ENCODE results near the gene PPP4R3B. TPM values are rescaled to one million over a fixed set of nuclear protein-coding genes. Genes with fewer than 3 reads are reported as not detected.

Gene PPP4R3B
- total and polyA plus RNA-seq, 2 of the 8 experiments (the other 6 are each of a cell fraction or from before 2014, with no cell fraction given): 8.5 to 39.1 TPM

- H3K56ac ChIP-seq (replicated peaks; ENCODE audit: insufficient read length, low read depth, low read length): no peak overlapping the region
- H3K14ac ChIP-seq (ENCODE audit: insufficient read length): no peak overlapping the region
- H3K4ac ChIP-seq (replicated peaks; ENCODE audit: insufficient read length, low read depth, low read length): no peak overlapping the region
- H3K9me3 ChIP-seq (ENCODE audit: insufficient read depth in 2 of 2, low read depth in 1 of 2, low read length in 1 of 2): no peaks in the 10 kb centered on the region
- H2BK12ac ChIP-seq (ENCODE audit: low read depth, low read length): no peak overlapping the region
- H3K23ac ChIP-seq (ENCODE audit: insufficient read length): no peak overlapping the region
- no peak overlapping the region for H2AFZ ChIP-seq (ENCODE audit: low read length)
- no peaks in the 10 kb centered on the region for H4K20me1 ChIP-seq (replicated peaks in 1 of 2; ENCODE audit: control insufficient read depth in 1 of 2, insufficient read depth in 2 of 2, low read length in 2 of 2)
- peaks cover 4 to 40% (median 23%) of the 10 kb centered on the region in 4 experiments; a peak in 7 of 8 replicates for H3K36me3 ChIP-seq (ENCODE audit: control insufficient read depth in 2 of 4, insufficient read depth in 4 of 4, low read length in 3 of 4)
- H3K9ac ChIP-seq (replicated peaks in 1 of 4; ENCODE audit: extremely low read depth in 1 of 4, low read depth in 3 of 4, low read length in 3 of 4): no peak overlapping the region
- TF ChIP-seq MAFK (IDR thresholded peaks at IDR 0.05; ENCODE audit: low read depth, low read length) (no peak), KDM4A (IDR thresholded peaks at IDR 0.05; ENCODE audit: low read depth, low read length, severe bottlenecking) (no peak), POLR2AphosphoS5 (IDR thresholded peaks at IDR 0.05; ENCODE audit: low read depth, low read length) (no peak), RXRA (IDR thresholded peaks at IDR 0.05; ENCODE audit: insufficient read depth, low read depth, low read length) (no peak), TAF1 (IDR thresholded peaks at IDR 0.05; ENCODE audit: low read depth, low read length) (no peak), SP4 (IDR thresholded peaks at IDR 0.05; ENCODE audit: low read length) (no peak), TAF7 (optimal IDR thresholded peaks at IDR 0.05; ENCODE audit: borderline replicate concordance, low read depth, low read length) (no peak), JUND (IDR thresholded peaks at IDR 0.05; ENCODE audit: low read length) (no peak), TCF12 (IDR thresholded peaks at IDR 0.05; ENCODE audit: low read depth, low read length) (no peak), SRF (IDR thresholded peaks at IDR 0.05; ENCODE audit: low read depth, low read length) (no peak)
- no peak overlapping the region for H4K8ac ChIP-seq (ENCODE audit: extremely low read depth, insufficient read depth, low read length)
- FAIRE-seq (no peak), DNase-seq (ENCODE audit: low read depth in 1 of 2, low spot score in 2 of 2) (no peak)
- no peaks in the 10 kb centered on the region for H3K79me2 ChIP-seq (ENCODE audit: control insufficient read depth in 1 of 2, insufficient read depth in 2 of 2, low read length in 2 of 2)
- H2BK15ac ChIP-seq (ENCODE audit: low read length): no peak overlapping the region
- no peak overlapping the region for H2AK5ac ChIP-seq (ENCODE audit: low read depth, low read length)
- H3K4me1 ChIP-seq (replicated peaks in 1 of 4; ENCODE audit: control insufficient read depth in 3 of 4, insufficient read depth in 4 of 4, low read length in 3 of 4): no peaks in the 10 kb centered on the region
- H3K4me3 ChIP-seq (ENCODE audit: extremely low read depth in 1 of 4, insufficient read depth in 2 of 4, low read depth in 3 of 4, low read length in 4 of 4): no peak overlapping the region
- H2BK5ac ChIP-seq (ENCODE audit: low read depth, low read length): no peak overlapping the region
- H2BK120ac ChIP-seq (replicated peaks; ENCODE audit: low read depth, low read length): no peak overlapping the region
- no peaks in the 10 kb centered on the region for H3K27me3 ChIP-seq (replicated peaks in 1 of 4; ENCODE audit: control insufficient read depth in 3 of 4, extremely low read depth in 1 of 4, insufficient read depth in 3 of 4, low read length in 3 of 4)
- CTCF ChIA-PET (ENCODE audit: partially characterized antibody): no interaction called here
- H4K91ac ChIP-seq (replicated peaks; ENCODE audit: insufficient read length, low read length): no peak overlapping the region
- H3K4me2 ChIP-seq (ENCODE audit: insufficient read depth in 1 of 2, low read depth in 2 of 2, low read length in 2 of 2): no peak overlapping the region
- no peak overlapping the region for H2BK20ac ChIP-seq (ENCODE audit: low read length)
- H3K18ac ChIP-seq (ENCODE audit: extremely low read depth, low read length): no peak overlapping the region
- H3K79me1 ChIP-seq (ENCODE audit: low read depth, low read length): no peaks in the 10 kb centered on the region
- POLR2A ChIA-PET (ENCODE audit: partially characterized antibody): no interaction called here
- H3K27ac ChIP-seq (ENCODE audit: low read depth, low read length): no peak overlapping the region
- no peak overlapping the region for H4K5ac ChIP-seq (ENCODE audit: insufficient read length, low read depth, low read length)
- H3K23me2 ChIP-seq (ENCODE audit: low read depth, low read length): no peaks in the 10 kb centered on the region
- 91% methylated on average over 2 of the region's 2 CpGs; no CpG with 5 or more reads in 1 of the 2 experiments for WGBS, 2 experiments (ENCODE audit: extremely low coverage in 1 of 2, insufficient coverage in 1 of 2, insufficient read length in 1 of 2, insufficient replicate concordance in 2 of 2, low coverage in 1 of 2, low lambda C conversion rate in 2 of 2, missing lambda C conversion rate in 1 of 2)
These were observed 35.8 kb upstream of the PPP4R3B start for GRCh38 chr2:55653255-55653654.
